PC-3 (cell line): ENCODE data around the gene HOXB13. TPM values are rescaled to one million over a fixed set of nuclear protein-coding genes. Genes with fewer than 3 reads are reported as not detected.
A peak's percentile ranks its signal among the peaks of the same experiment; 100 is the strongest.

Source experiments
- ATAC-seq: fragments of 200-7000 bp; cut with Tn5 transposase; 2 replicates; pipeline ENCODE4 v1.9.1; 2020; ENCODE audit warnings: mild to moderate bottlenecking, moderate library complexity
- BruUV-seq: library from RNA; stranded (reverse); fragments of 400-500 nt; replicated peaks from 2 replicates; lab custom pipeline; 2021; lab: Mats Ljungman, UMichigan
- CTCF ChIA-PET: fragments of 300-600 bp; sonication (Branson Sonifier 250); formaldehyde crosslinking; loops from one replicate; lab custom pipeline; 2022; ENCODE audit warnings: antibody characterized with exemption; lab: Charles Lee
- POLR2A ChIA-PET: fragments of 300-600 bp; sonication (Branson Sonifier 250); formaldehyde crosslinking; loops from one replicate; lab custom pipeline; 2022; ENCODE audit warnings: antibody characterized with exemption; ENCODE audit not compliant: unreplicated experiment; lab: Charles Lee
- DNase-seq: peaks from one replicate; pipeline ENCODE4 v3.0.0-alpha.2; 2015
- H2AFZ ChIP-seq: fragments of 300-600 bp; sonication (generic); 2 replicates; pipeline ENCODE4 v1.6.0; 2016; ENCODE audit warnings: antibody characterized with exemption, low read length
- H3F3A ChIP-seq: fragments of 300-600 bp; sonication (generic); one replicate; pipeline ENCODE4 v1.6.0; 2017; ENCODE audit warnings: antibody characterized with exemption, low read length, control low read depth, mild to moderate bottlenecking; ENCODE audit not compliant: unreplicated experiment
- H3K27ac ChIP-seq: fragments of 300-600 bp; sonication (generic); 2 replicates; pipeline ENCODE4 v1.5.1; 2016; ENCODE audit warnings: mild to moderate bottlenecking, low read length
- H3K27me3 ChIP-seq: fragments of 300-600 bp; sonication (generic); 2 replicates; pipeline ENCODE4 v1.6.1; 2016; ENCODE audit warnings: low read length, mixed read lengths
- H3K36me3 ChIP-seq: fragments of 300-600 bp; sonication (generic); 2 replicates; pipeline ENCODE4 v1.6.1; 2016; ENCODE audit warnings: low read depth, mixed run types, low read length, mixed read lengths
- H3K4me1 ChIP-seq: fragments of 300-600 bp; sonication (generic); 2 replicates; pipeline ENCODE4 v1.5.1; 2016; ENCODE audit warnings: low read length; ENCODE audit not compliant: insufficient read depth
- H3K4me2 ChIP-seq: fragments of 300-600 bp; sonication (generic); 2 replicates; pipeline ENCODE4 v1.6.0; 2016; ENCODE audit warnings: low read length
- H3K4me3 ChIP-seq: fragments of 300-600 bp; sonication (generic); 2 replicates; pipeline ENCODE4 v1.5.1; 2016; ENCODE audit warnings: mild to moderate bottlenecking, low read length, mixed read lengths
- H3K79me2 ChIP-seq: fragments of 300-600 bp; sonication (generic); 2 replicates; pipeline ENCODE4 v1.6.1; 2017; ENCODE audit warnings: low read length, mixed read lengths
- H3K9ac ChIP-seq: fragments of 300-600 bp; sonication (generic); 2 replicates; pipeline ENCODE4 v1.6.0; 2016; ENCODE audit warnings: mild to moderate bottlenecking, low read length
- H3K9me2 ChIP-seq: fragments of 300-600 bp; sonication (generic); replicated peaks from 2 replicates; pipeline ENCODE4 v1.6.1; 2016; ENCODE audit warnings: mixed run types, low read length, mixed read lengths
- H3K9me3 ChIP-seq: fragments of 300-600 bp; sonication (generic); 2 replicates; pipeline ENCODE4 v1.6.1; 2016; ENCODE audit warnings: low read length, mixed read lengths
- H4K20me1 ChIP-seq: fragments of 300-600 bp; sonication (generic); 2 replicates; pipeline ENCODE4 v1.6.1; 2016; ENCODE audit warnings: low read length, mixed read lengths
- EZH2 ChIP-seq: fragments of 300-600 bp; sonication (generic); IDR thresholded peaks from one replicate; pipeline ENCODE4 v1.6.1; 2017; ENCODE audit warnings: antibody characterized with exemption, mild to moderate bottlenecking, low read length; ENCODE audit not compliant: unreplicated experiment
- EZH2phosphoT487 ChIP-seq: fragments of 300-600 bp; sonication (generic); IDR thresholded peaks from 2 replicates; pipeline ENCODE4 v1.6.1; 2018; ENCODE audit warnings: mild to moderate bottlenecking, antibody characterized with exemption, low read length, borderline replicate concordance
- intact Hi-C: fragments of 100-400 bp; cut with micrococcal nuclease; formaldehyde crosslinking; loops from 2 replicates; pipeline ENCODE4 v1.9.0; 2023
- total RNA-seq: library from RNA; depleted of rRNA; stranded (reverse); fragments of >200 nt; gene quantifications from 2 replicates; pipeline ENCODE4 v1.2.3, GENCODE V29; 2014
- TF ChIP-seq, protein P1 (sequence below): fragments of 300-600 bp; sonication (generic); conservative IDR thresholded peaks from 2 replicates; pipeline ENCODE4 v1.5.1; 2017; ENCODE audit warnings: antibody characterized with exemption, low read depth, mild to moderate bottlenecking, low read length

The HOXB13 gene
- total RNA-seq, 1 experiment from 2014 or later = 80.8 TPM

- H3K9ac ChIP-seq = no peak overlapping the region
- H3K4me1 ChIP-seq = peaks cover 27% of the 10 kb centered on the region
- no peaks in the 10 kb centered on the region for H3K27me3 ChIP-seq
- no peaks in the 10 kb centered on the region for H3F3A ChIP-seq
- TF ChIP-seq, protein P1, sequence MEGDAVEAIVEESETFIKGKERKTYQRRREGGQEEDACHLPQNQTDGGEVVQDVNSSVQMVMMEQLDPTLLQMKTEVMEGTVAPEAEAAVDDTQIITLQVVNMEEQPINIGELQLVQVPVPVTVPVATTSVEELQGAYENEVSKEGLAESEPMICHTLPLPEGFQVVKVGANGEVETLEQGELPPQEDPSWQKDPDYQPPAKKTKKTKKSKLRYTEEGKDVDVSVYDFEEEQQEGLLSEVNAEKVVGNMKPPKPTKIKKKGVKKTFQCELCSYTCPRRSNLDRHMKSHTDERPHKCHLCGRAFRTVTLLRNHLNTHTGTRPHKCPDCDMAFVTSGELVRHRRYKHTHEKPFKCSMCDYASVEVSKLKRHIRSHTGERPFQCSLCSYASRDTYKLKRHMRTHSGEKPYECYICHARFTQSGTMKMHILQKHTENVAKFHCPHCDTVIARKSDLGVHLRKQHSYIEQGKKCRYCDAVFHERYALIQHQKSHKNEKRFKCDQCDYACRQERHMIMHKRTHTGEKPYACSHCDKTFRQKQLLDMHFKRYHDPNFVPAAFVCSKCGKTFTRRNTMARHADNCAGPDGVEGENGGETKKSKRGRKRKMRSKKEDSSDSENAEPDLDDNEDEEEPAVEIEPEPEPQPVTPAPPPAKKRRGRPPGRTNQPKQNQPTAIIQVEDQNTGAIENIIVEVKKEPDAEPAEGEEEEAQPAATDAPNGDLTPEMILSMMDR = no peak
- TF ChIP-seq EZH2phosphoT487 = no peak
- TF ChIP-seq EZH2 = no peak
- CTCF ChIA-PET = interaction anchor here (0.6 kb wide), 1 partner anchor 164 kb away, joined by 4 read pairs; no protein-coding TSS in a partner anchor
- intact Hi-C loops = no loop called here
- DNase-seq (peak; percentile 53), ATAC-seq (peak; percentile 4)
- peak overlapping the region; percentile 7; the same call in 1 of the 2 replicates for H3K4me3 ChIP-seq
- peak overlapping the region; percentile 17 for H3K27ac ChIP-seq
- H2AFZ ChIP-seq = peak overlapping the region; percentile 21; the same call in 1 of the 2 replicates
- peak overlapping the region; percentile 45 for H3K4me2 ChIP-seq
- H3K9me3 ChIP-seq = no peaks in the 10 kb centered on the region
- H4K20me1 ChIP-seq = no peaks in the 10 kb centered on the region
- H3K9me2 ChIP-seq = no peaks in the 10 kb centered on the region
- H3K79me2 ChIP-seq = peaks cover 50% of the 10 kb centered on the region
- POLR2A ChIA-PET = interaction anchor here (0.6 kb wide), 1 partner anchor 44 kb away, joined by 3 read pairs; no protein-coding TSS in a partner anchor
- H3K36me3 ChIP-seq = no peaks in the 10 kb centered on the region
- no TSS peak for BruUV-seq
Measured at GRCh38 chr17:48715496-48716399, 12.8 kb downstream of the HOXB13 start.

DNA sequence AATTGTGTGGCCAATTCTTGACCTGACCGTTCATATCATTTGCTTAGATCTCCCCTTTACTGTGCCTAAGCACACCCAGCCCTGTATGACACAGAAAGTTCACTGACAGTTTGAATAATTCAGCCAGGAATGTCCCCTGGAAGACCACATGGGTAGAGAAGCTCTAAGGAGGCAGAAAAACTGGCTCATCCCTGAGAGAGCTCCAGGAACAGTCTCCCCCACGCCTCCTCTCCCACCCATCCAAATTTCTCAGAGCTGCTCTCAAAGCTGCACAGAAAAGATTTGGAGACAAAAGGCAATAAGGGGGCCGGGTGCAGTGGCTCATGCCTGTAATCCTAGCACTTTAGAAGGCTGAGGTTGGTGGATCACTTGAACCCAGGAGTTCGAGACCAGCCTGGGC, 17.4 kb downstream of the HOXB13 start:
- Histone ChIP-seq H2AFZ (no peak overlapping the region), H3K9ac (no peak overlapping the region), H3K79me2 (peaks cover 4% of the 10 kb centered on the region; the same call in 1 of the 2 replicates), H3F3A (no peaks in the 10 kb centered on the region), H3K27me3 (no peaks in the 10 kb centered on the region), H4K20me1 (no peaks in the 10 kb centered on the region), H3K4me3 (no peak overlapping the region), H3K27ac (no peak overlapping the region), H3K9me3 (no peaks in the 10 kb centered on the region), H3K4me2 (no peak overlapping the region), H3K9me2 (no peaks in the 10 kb centered on the region), H3K4me1 (peaks cover 4% of the 10 kb centered on the region), H3K36me3 (no peaks in the 10 kb centered on the region)
- POLR2A ChIA-PET = interaction anchor here (0.5 kb wide), 1 partner anchor 68 kb away, joined by 29 read pairs; no protein-coding TSS in a partner anchor
- TF ChIP-seq EZH2phosphoT487 (no peak), EZH2 (no peak)
- TF ChIP-seq, protein P1 = no peak
- DNase-seq (no peak), ATAC-seq (no peak)
- no TSS peak for BruUV-seq
- CTCF ChIA-PET = no interaction called here
- intact Hi-C loops = no loop called here
